Lower leg skin (tissue), 4 donors: ENCODE measurements around the gene GPR155. TPM values are rescaled to one million over a fixed set of nuclear protein-coding genes. Genes with fewer than 3 reads are reported as not detected.

Experiments used
- DNase-seq, 2 donors: peaks; one replicate each; pipeline ENCODE4 v3.0.0-alpha.2; 2019; ENCODE audit warnings: low spot score in 2 of 2
- H3K4me3 ChIP-seq: fragments of 200-600 bp; sonication (generic); 2 replicates; pipeline ENCODE4 v1.5.1; 2017; ENCODE audit warnings: mild to moderate bottlenecking, low read depth; ENCODE audit not compliant: poor library complexity, severe bottlenecking
- CTCF ChIP-seq, 3 donors: fragments of 450-650 bp; IDR thresholded peaks; one replicate each; pipeline ENCODE4 v1.5.1; 2016; ENCODE audit warnings: antibody characterized with exemption in 3 of 3, mild to moderate bottlenecking in 3 of 3, moderate library complexity in 2 of 3
- POLR2A ChIP-seq, 2 donors: fragments of 450-650 bp; IDR thresholded peaks; one replicate each; pipeline ENCODE4 v1.6.1; 2016 to 2017; ENCODE audit warnings: antibody characterized with exemption in 2 of 2, mild to moderate bottlenecking in 1 of 2, moderate library complexity in 1 of 2
- WGBS, 2 donors: methylation state at CpG; one replicate each; pipeline ENCODE4 v1.1.5; 2018; 5-methylcytosine and 5-hydroxymethylcytosine counted together
- intact Hi-C: fragments of 100-400 bp; cut with DNase I; formaldehyde crosslinking; loops from one replicate; pipeline ENCODE4 v1.15.0; 2023; ENCODE audit warnings: low total_unique reads
- total RNA-seq, 4 donors: library from RNA; depleted of rRNA; stranded (reverse); fragments of >200 nt; gene quantifications; one replicate each; pipeline ENCODE4 v1.1.0, GENCODE V29; 2016

The GPR155 gene
- total RNA-seq, 4 donors from 2014 or later = 14.5 to 20.2 (median 17.5) TPM

GRCh38 chr2:174512345-174512744 is 25.5 kb upstream of the GPR155 start:
- DNase-seq = no peak
- 80 to 87% methylated on average over 3 of the region's 3 CpGs for WGBS, 2 donors
- no peak overlapping the region for H3K4me3 ChIP-seq
- intact Hi-C loops = no loop called here
- no peak for TF ChIP-seq POLR2A (IDR thresholded peaks at IDR 0.05)
- no peak for TF ChIP-seq CTCF (IDR thresholded peaks at IDR 0.05)

- H3K4me3 ChIP-seq = no peak overlapping the region
- no peak for DNase-seq
- no peak for TF ChIP-seq POLR2A (IDR thresholded peaks at IDR 0.05)
- no peak for TF ChIP-seq CTCF (IDR thresholded peaks at IDR 0.05)
- intact Hi-C loops = no loop called here
- WGBS, 2 donors = 49 to 50% methylated on average over 5 of the region's 5 CpGs
Observed at GRCh38 chr2:174511580-174512260, 24.9 kb upstream of the GPR155 start.

GRCh38 chr2:174510583-174511189 is 23.9 kb upstream of the GPR155 start:
- 41 to 47% methylated on average over 2 of the region's 2 CpGs for WGBS, 2 donors
- H3K4me3 ChIP-seq = no peak overlapping the region
- DNase-seq = no peak
- intact Hi-C loops = no loop called here
- no peak for TF ChIP-seq POLR2A (IDR thresholded peaks at IDR 0.05)
- no peak for TF ChIP-seq CTCF (IDR thresholded peaks at IDR 0.05)

GRCh38 chr2:174503161-174503809 is 16.5 kb upstream of the GPR155 start:
- DNase-seq = no peak
- no peak overlapping the region for H3K4me3 ChIP-seq
- WGBS, 2 donors = 54 to 58% methylated on average over 3 of the region's 3 CpGs
- intact Hi-C loops = no loop called here
- TF ChIP-seq POLR2A (IDR thresholded peaks at IDR 0.05) (no peak), CTCF (IDR thresholded peaks at IDR 0.05) (no peak)

- no peak overlapping the region for H3K4me3 ChIP-seq
- no peak for DNase-seq
- no peak for TF ChIP-seq POLR2A (IDR thresholded peaks at IDR 0.05)
- no peak for TF ChIP-seq CTCF (IDR thresholded peaks at IDR 0.05)
- WGBS, 2 donors = 88 to 93% methylated on average over 5 of the region's 5 CpGs
- intact Hi-C loops = no loop called here
Observed at GRCh38 chr2:174499371-174499770, 12.5 kb upstream of the GPR155 start.
